Activated B cell treated with CpG ODN at 0.5 μM for 24 hours (primary cell): ENCODE results near the gene DOCK3. TPM values are rescaled to one million over a fixed set of nuclear protein-coding genes. Genes with fewer than 3 reads are reported as not detected.

ENCODE experiments used
- ATAC-seq: fragments of 200-7000 bp; cut with Tn5 transposase; one replicate; pipeline ENCODE4 v1.10.0; 2021; ENCODE audit warnings: low read depth, mild to moderate bottlenecking, moderate library complexity
- CTCF ChIA-PET: fragments of 350-600 bp; sonication (Branson Sonifier 250); formaldehyde crosslinking; loops from one replicate; lab custom pipeline; 2021; ENCODE audit warnings: antibody characterized with exemption; lab: Charles Lee
- POLR2A ChIA-PET: fragments of 350-600 bp; sonication (Branson Sonifier 250); formaldehyde crosslinking; loops from one replicate; lab custom pipeline; 2021; ENCODE audit warnings: antibody characterized with exemption; lab: Charles Lee
- DNase-seq: peaks from one replicate; pipeline ENCODE4 v3.0.0; 2022
- H3K27ac Mint-ChIP-seq: one replicate; pipeline ENCODE4 v1.8.0; 2020; ENCODE audit warnings: mixed read lengths
- H3K27me3 Mint-ChIP-seq: one replicate; pipeline ENCODE4 v1.8.0; 2021; ENCODE audit warnings: mixed read lengths
- H3K36me3 Mint-ChIP-seq: one replicate; pipeline ENCODE4 v1.8.0; 2021; ENCODE audit warnings: low read depth, mixed read lengths
- H3K4me1 Mint-ChIP-seq: one replicate; pipeline ENCODE4 v1.8.0; 2021; ENCODE audit warnings: mixed read lengths
- H3K4me3 Mint-ChIP-seq: one replicate; pipeline ENCODE4 v1.8.0; 2020; ENCODE audit warnings: mild to moderate bottlenecking, mixed read lengths
- H3K9me3 Mint-ChIP-seq: one replicate; pipeline ENCODE4 v1.8.0; 2020; ENCODE audit warnings: mixed read lengths
- intact Hi-C: fragments of 100-400 bp; cut with micrococcal nuclease; formaldehyde crosslinking; loops from one replicate; pipeline ENCODE4 v1.15.1; 2024
- total RNA-seq: library from RNA; stranded (reverse); gene quantifications from 2 replicates; pipeline ENCODE4 v1.2.3, GENCODE V29; 2022
- TF ChIP-seq, protein P1 (sequence below): fragments of 200-600 bp; IDR thresholded peaks from one replicate; pipeline ENCODE4 v1.8.0; 2022; ENCODE audit warnings: antibody characterized with exemption, mild to moderate bottlenecking

DOCK3 gene
- total RNA-seq, 1 donor from 2014 or later: 0.04 TPM

DNA sequence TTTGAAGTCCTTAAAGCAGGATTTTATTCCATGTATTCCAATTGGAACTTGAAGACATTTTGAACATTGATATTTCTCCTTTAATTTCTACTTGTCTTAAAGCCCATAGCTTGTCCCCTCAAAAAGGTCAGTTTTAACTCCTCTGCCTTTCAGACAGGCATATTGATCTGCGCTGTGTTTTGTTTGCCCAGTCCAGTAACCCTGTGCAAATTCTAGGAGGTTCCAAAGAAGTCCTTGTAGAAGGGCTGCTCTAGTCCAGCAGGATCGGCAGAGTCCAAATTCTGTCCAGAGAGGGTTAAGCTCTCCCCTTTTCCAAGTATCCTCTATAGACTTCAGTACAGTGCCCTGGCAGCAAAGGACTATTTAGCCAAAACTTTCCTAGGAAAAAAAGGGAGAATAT lies 604.7 kb downstream of the DOCK3 start:
- Mint-ChIP-seq H3K4me3 (no peak overlapping the region), H3K9me3 (no peaks in the 10 kb centered on the region), H3K27ac (no peak overlapping the region), H3K36me3 (no peaks in the 10 kb centered on the region), H3K27me3 (peaks cover 24% of the 10 kb centered on the region), H3K4me1 (no peaks in the 10 kb centered on the region)
- ATAC-seq (no peak), DNase-seq (no peak)
- ChIA-PET POLR2A (no interaction called here), CTCF (no interaction called here)
- intact Hi-C loops: no loop called here
- TF ChIP-seq, protein P1, sequence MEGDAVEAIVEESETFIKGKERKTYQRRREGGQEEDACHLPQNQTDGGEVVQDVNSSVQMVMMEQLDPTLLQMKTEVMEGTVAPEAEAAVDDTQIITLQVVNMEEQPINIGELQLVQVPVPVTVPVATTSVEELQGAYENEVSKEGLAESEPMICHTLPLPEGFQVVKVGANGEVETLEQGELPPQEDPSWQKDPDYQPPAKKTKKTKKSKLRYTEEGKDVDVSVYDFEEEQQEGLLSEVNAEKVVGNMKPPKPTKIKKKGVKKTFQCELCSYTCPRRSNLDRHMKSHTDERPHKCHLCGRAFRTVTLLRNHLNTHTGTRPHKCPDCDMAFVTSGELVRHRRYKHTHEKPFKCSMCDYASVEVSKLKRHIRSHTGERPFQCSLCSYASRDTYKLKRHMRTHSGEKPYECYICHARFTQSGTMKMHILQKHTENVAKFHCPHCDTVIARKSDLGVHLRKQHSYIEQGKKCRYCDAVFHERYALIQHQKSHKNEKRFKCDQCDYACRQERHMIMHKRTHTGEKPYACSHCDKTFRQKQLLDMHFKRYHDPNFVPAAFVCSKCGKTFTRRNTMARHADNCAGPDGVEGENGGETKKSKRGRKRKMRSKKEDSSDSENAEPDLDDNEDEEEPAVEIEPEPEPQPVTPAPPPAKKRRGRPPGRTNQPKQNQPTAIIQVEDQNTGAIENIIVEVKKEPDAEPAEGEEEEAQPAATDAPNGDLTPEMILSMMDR: no peak

GRCh38 chr3:51280176-51280575 lies 605.4 kb downstream of the DOCK3 start:
- Mint-ChIP-seq H3K27ac (no peak overlapping the region), H3K9me3 (peaks cover 3% of the 10 kb centered on the region), H3K4me3 (no peak overlapping the region), H3K4me1 (no peaks in the 10 kb centered on the region), H3K36me3 (no peaks in the 10 kb centered on the region), H3K27me3 (peaks cover 27% of the 10 kb centered on the region)
- ATAC-seq (no peak), DNase-seq (no peak)
- ChIA-PET CTCF (no interaction called here), POLR2A (interaction anchor here (0.6 kb wide), 1 partner anchor 212 kb away, joined by 4 read pairs; no protein-coding TSS in a partner anchor)
- intact Hi-C loops: no loop called here
- TF ChIP-seq, protein P1: no peak

- intact Hi-C loops: no loop called here
- H3K4me1 Mint-ChIP-seq: no peaks in the 10 kb centered on the region
- TF ChIP-seq, protein P1: no peak
- CTCF ChIA-PET: no interaction called here
- no peak overlapping the region for H3K27ac Mint-ChIP-seq
- ATAC-seq: no peak
- no peak for DNase-seq
- no peaks in the 10 kb centered on the region for H3K36me3 Mint-ChIP-seq
- H3K27me3 Mint-ChIP-seq: peaks cover 26% of the 10 kb centered on the region
- POLR2A ChIA-PET: no interaction called here
- no peak overlapping the region for H3K4me3 Mint-ChIP-seq
- peaks cover 18% of the 10 kb centered on the region for H3K9me3 Mint-ChIP-seq
Measured at GRCh38 chr3:51282931-51283330, 608.2 kb downstream of the DOCK3 start.

DNA sequence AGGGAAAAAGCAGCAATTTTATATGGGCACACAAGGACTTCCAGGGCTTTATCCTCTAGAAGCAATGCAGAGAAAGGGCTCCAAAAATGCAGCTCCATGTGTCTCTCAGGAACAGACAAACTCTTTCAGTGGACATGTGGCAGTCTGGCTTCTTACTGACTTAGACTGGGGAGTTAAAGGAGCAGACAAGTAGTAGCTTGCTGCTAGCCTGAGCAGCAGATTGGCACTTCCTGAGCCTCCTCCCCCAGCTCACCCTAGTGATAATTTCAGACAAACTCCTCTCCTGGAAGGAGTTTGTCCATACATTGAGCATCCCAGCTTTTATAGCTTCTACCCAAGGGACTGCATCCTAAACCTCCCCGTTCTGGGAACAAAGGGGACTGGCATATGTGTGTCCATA lies 608.7 kb downstream of the DOCK3 start:
- Mint-ChIP-seq H3K4me3 (no peak overlapping the region), H3K27ac (no peak overlapping the region), H3K36me3 (no peaks in the 10 kb centered on the region), H3K27me3 (peaks cover 26% of the 10 kb centered on the region), H3K4me1 (no peaks in the 10 kb centered on the region), H3K9me3 (peaks cover 18% of the 10 kb centered on the region)
- DNase-seq (no peak), ATAC-seq (no peak)
- TF ChIP-seq, protein P1: no peak
- intact Hi-C loops: no loop called here
- ChIA-PET POLR2A (no interaction called here), CTCF (no interaction called here)

GRCh38 chr3:51295625-51296024 lies 620.9 kb downstream of the DOCK3 start:
- peak; percentile 47 for ATAC-seq
- H3K4me3 Mint-ChIP-seq: no peak overlapping the region

More at GRCh38 chr3:51295625-51296024, 620.9 kb downstream of the DOCK3 start:
- peaks cover 4% of the 10 kb centered on the region for H3K9me3 Mint-ChIP-seq
- peaks cover 18% of the 10 kb centered on the region for H3K4me1 Mint-ChIP-seq
- H3K27ac Mint-ChIP-seq: no peak overlapping the region
- no peaks in the 10 kb centered on the region for H3K27me3 Mint-ChIP-seq
- CTCF ChIA-PET: interaction anchor here (1.2 kb wide), 1 partner anchor 15 kb away, joined by 3 read pairs; no protein-coding TSS in a partner anchor
- no peak for DNase-seq
- TF ChIP-seq, protein P1: no peak
- POLR2A ChIA-PET: no interaction called here
- no peaks in the 10 kb centered on the region for H3K36me3 Mint-ChIP-seq
- intact Hi-C loops: no loop called here
